HG03135 (cell line): ENCODE data around the gene FAM124B.
"Not testable (repeated sequence)": the region's sequence is repeated elsewhere in the genome, so short reads cannot be mapped to it uniquely, and the experiment has no call there.

Source experiments
- ATAC-seq: cut with Tn5 transposase; IDR thresholded peaks from one replicate; pipeline ENCODE4 v1.9.1; 2021; ENCODE audit warnings: mild to moderate bottlenecking, moderate library complexity; ENCODE audit not compliant: unreplicated experiment

The FAM124B gene

DNA sequence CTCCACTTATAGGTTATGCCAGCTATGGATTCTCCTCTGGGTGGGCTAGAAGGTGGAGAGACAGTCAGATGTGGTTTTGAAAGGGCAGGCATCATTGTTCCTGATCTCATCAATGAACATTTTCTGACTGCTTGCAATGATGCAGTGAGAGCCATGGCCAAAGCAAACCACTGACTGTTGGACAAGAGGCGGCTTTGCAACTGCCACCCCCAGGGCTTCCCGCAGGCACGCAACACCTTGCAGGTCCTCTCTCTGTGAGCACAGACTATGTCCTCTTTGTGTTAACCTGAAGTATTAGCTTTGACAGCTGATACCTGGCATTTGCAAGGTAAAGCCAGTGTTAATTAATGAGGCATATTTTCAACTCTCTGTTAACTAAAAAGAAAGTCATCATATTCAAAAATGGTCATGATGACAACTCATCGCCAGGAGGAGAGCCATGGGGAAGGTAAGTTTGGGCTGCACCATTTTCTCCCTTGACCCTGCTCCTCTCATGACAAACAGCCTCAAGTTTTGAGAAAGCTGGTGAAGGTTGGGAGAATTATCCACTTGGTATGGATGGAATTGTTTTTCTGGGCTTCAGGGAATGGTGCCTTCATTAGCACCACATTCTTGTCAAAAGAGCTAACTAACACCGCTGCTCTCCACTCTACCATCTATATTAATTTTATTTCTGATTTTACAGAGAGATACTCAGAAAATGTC lies 14.9 kb upstream of the FAM124B start:
- ATAC-seq, result no peak

DNA sequence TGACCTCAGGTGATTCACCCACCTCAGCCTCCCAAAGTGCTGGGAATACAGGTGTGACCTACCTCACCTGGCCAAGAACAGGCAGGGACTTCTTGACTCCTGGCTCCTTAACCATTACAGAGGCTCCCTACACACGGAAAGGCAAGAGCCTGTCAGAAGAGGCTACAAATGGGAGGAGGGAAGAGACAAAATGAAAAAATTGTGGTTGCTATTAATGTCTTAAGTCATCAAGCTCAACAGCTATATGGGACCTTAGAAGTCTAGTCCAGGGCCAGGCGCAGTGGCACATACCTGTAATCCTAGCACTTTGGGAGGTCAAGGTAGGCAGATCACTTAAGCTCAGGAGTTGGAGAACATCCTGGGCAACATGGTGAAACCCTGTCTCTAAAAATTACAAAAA lies 11.5 kb upstream of the FAM124B start:
- no peak for ATAC-seq

DNA sequence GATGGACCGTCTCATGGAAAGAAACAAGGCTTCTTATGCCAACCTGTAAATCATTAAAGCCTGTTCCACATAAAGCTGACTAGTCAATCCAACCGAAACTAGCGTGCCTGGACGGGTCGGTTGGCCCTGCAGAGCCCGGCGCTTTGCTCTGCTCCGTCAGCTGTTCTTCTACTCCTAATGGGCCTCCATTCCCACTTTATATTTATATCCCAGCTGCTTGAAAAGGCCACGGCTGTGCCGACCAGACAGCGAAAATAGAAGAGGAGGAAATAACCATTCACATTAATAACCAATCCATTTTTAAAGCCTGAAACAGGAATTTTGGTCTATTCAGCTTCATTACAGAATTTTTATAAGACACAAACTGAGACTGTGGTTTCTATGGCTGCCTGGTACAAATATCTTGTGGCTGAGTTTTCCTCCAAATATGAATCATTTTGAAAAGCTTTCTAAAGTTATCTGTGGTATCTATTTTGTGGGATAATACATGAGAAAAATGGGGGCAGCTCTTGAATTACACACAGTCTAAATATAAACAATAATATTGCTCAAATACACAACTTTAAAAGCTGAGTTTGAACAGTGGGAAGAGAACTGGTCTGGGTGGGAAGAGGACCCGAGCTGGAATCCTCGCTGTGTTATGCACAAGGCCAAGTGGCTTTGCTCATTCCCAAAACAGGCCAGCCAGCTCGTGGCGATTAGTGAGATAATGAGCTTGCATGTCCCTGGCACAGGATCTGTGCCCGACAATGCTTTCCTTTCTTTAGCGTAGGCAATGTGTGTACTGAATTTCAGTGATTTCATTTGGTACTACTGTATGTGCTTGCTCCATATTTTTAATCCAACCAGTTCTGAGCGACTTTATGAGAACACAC lies 10.5 kb upstream of the FAM124B start:
- no peak for ATAC-seq

DNA sequence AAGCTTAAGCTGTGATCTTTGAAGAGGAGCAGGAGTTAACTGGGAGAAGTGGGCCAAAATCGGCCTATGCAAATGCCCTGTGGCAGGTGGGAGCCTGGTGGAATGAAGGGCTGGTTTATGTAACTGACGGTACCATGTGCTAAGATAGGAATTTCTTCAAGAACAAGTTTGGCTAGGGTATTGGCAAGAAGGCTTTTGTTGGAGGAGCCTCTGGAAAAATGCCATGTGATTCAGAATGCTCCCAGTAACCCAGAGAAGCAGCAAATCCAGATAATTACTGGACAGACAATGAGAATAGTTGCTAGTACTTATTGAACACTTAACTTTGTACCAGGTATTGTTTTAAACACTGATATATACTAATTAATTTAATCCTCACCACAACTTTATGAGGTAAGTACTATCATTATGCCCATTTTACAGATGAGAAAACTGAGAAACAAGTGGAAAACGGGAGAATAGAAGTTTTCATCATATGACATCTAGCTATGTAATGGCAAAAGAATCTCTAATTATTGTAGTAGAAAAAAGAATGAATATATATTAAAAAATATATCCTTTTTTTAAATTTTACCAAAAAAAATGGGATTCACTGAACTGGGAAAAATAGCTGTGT lies 9.1 kb upstream of the FAM124B start:
- no peak for ATAC-seq

DNA sequence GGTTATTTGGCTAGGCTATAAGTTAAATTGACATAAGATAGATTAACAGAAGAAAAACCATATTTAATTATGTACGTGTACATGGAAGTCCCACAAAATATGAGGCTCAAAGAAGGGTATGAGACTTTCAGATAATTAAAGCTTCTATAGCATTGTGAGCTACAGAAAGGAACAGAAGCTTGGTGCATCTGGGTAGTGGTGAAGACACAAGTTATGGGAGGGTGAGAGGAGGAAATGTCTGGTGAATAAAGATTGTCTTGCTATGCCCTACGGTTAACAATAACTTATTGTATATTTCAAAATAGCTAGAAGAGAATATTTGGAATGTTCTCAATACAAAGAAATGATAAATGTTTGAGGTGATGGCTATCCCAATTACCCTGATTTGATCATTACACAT lies 6.8 kb upstream of the FAM124B start:
- ATAC-seq, result no peak

DNA sequence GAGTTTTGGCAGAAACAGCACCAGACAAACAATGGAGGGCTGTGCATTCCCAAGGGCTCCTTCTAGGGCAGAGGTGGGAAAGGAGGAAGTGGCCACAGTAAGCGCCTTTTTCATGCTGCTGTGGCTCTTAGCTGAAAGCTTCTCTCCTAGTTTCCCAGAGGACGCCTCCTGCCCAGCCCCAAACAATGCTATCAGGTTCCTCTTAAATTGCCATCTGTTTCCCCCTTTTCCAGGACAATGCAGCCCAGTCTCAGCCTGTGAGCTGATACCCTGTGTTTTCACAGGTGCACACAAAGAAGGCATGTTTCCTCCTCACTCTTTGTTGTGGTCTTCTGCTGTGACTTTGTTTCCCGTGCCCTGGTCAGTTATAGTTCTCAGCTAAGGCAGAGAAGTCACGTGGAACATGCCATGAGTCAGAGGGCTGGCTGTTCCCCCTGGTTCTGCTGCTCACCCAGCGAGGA lies 5.4 kb upstream of the FAM124B start:
- no peak for ATAC-seq

DNA sequence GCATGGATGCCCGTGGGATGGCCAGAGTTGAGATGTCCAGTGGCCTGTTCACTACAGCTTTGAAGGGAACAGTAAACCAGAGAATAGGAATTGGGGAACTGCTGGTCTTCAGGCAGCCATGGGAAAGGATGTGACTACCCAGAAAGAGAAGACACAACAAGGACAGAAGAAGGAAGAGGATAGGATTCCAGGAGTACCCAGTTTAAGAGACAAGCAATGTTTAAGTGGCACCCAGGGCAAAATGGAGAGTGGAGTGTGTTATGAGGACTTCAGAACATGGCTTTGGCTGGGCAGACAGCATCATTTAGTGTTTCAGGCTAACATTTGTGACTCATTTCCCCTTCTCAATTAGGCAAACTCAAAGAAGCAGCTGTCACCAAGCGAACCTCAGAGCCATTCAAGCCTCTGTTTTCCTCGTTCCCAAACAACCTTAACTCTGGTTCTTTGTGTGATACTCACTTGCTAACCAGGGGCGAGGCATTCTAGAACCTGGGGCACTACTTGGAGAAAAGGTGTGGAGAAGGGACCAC lies 4.0 kb upstream of the FAM124B start:
- no peak for ATAC-seq

DNA sequence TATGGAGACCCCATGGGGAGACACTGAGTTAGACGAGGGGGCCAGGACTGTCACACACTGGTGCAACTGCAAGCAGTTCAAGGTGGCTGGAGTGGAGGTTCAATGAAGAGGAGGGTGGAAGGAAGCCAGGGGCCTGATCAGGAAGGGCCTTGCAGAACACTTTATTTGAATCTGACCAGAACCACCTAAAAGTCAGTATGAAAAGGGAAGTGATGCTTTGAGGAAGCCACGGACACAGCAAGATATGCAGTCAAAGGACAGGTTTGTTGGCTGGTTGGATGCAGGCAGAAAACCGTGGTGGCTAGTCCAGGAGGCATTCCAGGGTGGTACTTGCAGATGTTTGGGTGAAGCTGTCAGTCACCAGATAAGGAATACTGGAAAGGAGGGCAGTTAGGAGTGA lies 3.5 kb upstream of the FAM124B start:
- ATAC-seq, result no peak

DNA sequence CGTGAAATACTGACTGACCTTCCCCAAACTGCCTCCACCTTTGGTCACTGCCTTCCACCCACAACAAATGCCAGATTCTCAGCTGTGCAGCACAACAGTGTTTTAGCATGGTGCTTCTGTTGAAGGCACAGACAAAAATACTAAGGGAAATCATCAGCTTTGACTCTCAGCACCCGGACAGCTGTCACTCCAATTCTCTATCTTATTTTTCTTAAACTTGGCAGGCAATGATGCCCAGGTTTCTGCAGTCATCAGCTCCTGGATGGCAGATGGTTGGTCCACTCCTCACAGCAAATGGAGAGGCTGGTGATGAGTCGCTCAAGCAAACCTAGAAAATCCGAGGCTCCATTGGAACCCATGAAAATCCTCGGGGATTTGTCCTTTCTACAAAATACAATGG lies 2.9 kb upstream of the FAM124B start:
- ATAC-seq, result no peak

DNA sequence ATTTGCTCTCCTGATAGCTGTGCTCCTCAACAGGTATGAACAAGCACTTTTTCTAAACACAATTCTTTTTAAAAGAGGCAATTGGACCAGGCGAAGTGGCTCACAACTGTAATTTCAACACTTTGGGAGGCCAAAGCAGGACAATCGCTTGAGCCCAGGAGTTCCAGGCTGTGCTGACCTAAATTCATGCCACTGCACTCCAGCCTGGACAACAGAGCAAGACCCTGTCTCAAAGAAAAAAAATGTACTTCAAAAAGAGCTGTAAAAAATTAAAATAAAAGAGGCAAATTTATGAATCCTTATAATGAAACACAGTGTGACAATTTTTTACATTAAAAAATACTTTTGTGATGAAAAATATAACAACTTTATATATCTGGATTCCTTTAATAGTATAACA lies 1.8 kb upstream of the FAM124B start:
- ATAC-seq, result no peak

DNA sequence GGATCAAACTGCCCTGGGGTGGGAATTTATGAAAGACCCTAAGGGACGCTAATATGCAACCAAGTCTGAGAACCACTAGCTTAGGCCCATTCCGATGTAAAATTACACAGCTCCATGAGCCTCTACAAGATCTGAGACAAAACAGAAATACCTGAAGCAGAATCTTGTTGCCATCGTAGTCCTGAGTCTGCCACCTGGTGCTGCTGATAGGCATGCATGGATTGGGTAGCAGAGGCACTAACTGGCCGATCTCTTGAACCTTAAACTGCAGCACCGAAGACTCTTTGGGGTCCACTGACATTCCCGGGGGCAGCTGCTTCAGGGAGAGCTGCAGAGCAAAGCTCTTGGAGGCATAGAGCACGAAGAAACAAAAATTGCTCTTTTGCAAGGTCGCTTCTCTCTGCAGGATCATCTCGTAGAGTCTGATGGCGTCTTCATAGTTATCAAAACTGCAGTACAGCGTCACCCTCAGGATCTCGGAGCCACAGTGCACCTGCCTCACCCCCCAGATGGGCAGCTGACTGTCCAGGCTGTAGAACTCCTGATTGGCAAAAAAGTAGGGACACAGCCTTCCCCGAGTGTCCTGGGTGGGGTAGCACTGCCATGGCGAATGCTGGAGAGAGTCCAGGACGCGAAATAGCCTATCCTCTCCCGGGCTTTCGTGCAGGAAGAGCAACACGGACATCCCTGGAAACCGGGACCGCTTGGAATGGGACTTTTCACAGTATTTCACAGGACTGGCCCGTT lies 848 bp downstream of the FAM124B start:
- no peak for ATAC-seq

DNA sequence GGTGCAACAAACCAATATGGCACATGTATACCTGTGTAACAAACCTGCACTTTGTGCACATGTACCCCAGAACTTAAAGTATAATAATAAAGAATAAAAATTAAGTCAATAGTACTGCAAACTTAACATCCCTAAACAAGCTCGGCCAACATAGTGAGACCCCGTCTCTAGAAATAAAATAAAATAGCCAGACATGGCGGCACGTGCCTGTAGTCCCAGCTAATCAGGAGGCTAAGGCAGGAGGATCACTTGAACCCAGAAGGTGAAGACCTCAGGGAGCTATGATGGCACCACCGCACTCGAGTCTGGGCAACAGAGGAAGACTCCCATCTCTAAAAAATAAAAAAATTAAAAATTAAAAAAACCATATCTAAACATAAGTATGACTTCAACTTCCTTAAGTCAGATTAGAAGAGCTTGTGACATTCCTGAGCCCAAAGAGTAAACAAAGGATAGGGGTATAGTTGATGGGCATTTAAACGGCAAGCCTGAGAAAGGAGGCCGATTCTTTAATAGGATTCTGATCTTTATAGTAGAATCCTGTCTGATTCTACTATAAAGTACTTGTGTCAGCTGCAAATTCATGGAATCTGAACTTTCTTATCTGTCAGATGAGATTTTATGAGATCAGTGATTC lies 1.6 kb downstream of the FAM124B start:
- ATAC-seq, result no peak

DNA sequence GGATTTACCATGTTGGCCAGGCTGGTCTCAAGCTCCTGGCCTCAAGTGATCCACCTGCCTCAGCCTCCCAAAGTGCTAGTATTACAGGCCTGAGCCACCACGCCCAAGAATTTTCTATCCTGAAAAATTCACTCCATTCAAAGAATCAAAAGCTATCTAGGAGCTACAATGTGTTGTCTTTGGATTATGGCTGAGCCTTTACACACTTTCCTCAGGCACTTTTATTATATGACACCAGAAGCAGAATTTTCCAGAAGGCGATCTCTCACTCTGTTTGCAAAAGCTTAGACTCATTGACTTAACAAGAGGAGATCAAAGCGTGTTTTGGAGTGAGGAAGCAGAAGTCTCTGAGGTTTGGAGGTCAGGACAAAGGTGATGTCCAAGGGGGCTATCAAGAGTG lies 3.6 kb downstream of the FAM124B start:
- ATAC-seq, result no peak

DNA sequence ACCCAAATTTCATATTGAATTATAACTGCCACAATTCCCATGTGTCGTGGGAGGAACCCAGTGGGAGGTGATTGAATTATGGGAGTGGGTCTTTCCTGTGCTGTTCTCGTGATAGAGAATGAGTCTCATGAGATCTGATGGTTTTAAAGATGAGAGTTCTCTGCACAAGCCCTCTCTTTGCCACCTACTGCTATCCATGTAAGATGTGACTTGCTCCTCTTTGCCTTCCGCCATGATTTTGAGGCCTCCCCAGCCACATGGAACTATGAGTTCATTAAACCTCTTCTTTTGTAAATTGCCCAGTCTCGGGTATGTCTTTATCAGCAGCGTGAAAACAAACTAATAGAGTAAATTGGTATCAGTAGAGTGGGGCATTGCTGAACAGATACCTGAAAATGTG lies 4.8 kb downstream of the FAM124B start:
- not testable (repeated sequence) for ATAC-seq

DNA sequence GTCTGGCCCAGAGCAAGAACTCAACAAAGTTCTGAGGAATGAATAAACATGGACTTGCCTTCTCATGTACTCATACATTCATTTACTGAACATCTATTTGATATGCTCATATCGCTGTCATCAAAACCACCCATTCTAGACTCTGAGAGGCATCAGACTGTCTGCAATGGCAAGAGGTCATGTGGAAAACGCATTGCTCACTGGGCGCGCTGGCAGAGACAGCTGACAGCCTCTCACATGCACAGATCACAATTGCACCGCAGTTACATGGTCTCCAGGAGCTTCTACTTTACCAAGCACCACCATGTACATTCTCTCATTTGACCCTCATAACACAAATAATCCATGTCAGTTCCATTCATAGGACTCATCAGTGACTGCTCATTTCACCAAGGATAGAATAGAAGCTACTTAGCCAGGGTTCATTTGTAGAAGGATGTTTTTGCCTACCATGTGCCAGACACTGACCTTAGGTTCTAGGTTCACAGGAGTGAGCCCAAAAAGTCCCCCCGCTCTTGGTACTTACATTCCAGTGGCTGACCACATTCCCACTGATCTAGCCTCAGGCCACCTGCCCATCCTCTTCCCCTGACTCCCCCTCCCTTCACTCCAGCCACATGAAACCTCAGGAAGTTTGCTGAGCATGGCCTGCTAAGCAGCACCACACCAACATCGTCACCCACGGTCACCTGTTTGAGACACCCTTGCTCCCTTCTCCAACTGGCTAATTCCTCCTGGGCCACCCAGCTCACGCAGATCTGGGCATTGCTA lies 6.1 kb downstream of the FAM124B start:
- no peak for ATAC-seq

DNA sequence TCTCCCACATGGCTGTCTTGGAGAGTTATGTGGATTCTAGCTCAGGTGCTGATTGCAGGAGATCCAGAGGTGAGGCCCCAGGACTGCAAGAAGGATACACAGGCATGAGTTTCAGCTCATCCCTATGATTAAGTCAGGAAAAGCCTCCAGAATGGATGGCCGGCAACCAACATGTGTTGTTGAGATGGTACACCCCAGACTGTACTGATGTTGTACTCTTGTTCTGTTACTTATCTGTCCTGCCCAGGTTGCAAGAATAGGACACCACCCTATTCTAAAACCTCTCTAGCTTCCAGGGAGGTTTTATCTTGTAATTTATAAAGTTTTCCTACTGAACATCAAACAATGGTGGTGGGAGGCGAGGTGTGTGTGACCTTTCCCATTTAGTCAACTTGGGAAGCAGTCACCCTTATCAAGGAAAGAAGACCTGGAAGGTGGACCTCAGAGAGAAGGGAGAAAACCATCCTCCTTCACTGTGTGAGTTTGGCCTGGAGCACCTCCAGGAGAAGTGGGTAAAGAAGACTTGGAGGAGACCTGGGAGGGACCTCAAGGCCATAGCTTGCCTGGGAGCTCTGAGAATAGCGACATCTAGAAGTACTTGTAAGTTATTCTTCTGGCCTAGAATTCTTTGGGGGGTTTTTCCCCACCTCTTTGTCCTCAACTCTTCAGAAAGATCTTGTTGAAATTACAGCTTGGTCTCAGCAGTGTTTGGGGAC lies 8.6 kb downstream of the FAM124B start:
- no peak for ATAC-seq

DNA sequence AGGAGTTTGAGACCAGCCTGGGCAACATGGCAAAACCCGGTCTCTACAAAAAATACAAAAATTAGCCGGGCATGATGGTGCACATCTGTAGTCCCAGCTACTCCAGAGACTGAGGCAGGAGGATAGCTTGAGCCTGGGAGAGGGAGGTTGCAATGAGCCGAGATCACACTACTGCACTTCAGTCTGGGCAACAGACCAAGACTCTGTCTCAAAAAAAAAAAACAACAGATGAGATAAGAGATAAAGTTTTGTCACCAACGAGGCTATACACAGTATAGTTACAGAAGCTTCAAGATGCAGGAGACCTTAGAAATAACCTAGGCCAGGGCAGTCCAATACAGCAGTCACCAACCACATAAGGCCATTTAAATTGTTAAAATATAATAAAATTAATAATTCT lies 9.4 kb downstream of the FAM124B start:
- no peak for ATAC-seq

DNA sequence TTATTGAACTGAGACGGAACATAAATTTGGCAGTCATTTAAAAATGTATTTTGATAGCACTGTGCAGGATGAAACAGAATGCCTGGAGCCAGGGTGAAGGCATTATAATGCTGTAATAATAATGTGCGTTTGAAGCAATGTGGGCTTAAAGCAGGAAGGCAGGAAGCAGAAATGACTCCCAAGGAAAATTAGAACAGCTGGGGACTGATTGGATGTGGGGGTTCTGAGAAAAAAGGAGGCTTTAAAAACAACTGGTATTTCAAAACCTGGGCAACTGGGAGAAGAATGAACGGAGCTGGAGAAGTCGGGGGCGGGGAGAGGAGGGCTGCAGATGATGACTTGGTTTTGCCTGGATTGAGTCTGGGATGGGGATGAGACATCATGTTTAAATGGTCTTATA lies 12.6 kb downstream of the FAM124B start:
- ATAC-seq, result no peak

DNA sequence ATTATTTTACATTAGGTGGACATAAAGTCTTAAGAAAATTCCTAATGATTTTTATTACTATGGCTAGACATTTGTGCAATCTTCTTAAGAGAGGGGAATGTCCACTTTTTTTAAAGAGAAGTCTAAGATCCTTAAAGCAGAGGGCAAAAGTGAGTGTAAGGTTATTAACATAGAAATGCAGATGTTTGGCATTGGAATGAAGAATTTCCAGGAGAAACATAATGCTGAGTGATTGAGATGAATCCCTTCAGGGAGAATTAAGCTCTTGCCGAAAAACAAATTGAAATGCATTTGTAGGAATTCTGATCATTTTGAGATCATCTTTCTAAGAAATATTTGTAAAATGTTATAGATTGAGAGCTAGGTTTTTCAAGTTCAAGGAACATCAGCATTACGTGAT lies 15.0 kb downstream of the FAM124B start:
- no peak for ATAC-seq
